Brain microvascular endothelial cell (primary cell): ENCODE results near the gene TICRR.

Experiments used
- DNase-seq: peaks from one replicate; pipeline ENCODE4 v3.0.0-alpha.2; 2020
- H3K27ac ChIP-seq: fragments of 250-450 bp; sonication (Bioruptor Pico); 2 replicates; pipeline ENCODE4 v1.5.1; 2020; ENCODE audit warnings: mild to moderate bottlenecking, moderate library complexity
- H3K27me3 ChIP-seq: fragments of 250-450 bp; sonication (Bioruptor Pico); replicated peaks from 2 replicates; pipeline ENCODE4 v1.5.1; 2020; ENCODE audit warnings: mild to moderate bottlenecking
- H3K36me3 ChIP-seq: fragments of 250-450 bp; sonication (Bioruptor Pico); replicated peaks from 2 replicates; pipeline ENCODE4 v1.5.1; 2020; ENCODE audit warnings: mild to moderate bottlenecking
- H3K4me3 ChIP-seq: 2 replicates; pipeline ENCODE4 v1.5.1; 2011; ENCODE audit warnings: low read depth, mild to moderate bottlenecking, control low read depth, low read length, moderate library complexity
- CTCF ChIP-seq: IDR thresholded peaks from 2 replicates; pipeline ENCODE4 v1.5.1; 2011; ENCODE audit warnings: low read depth, mild to moderate bottlenecking, moderate library complexity, low read length, control low read depth, inconsistent platforms; ENCODE audit errors: missing control alignments
- in situ Hi-C: cut with HindIII; loops from 2 replicates; pipeline ENCODE4 v1.10.0; 2017; ENCODE audit warnings: low sequenced_read_pairs, low pct_ligation_motif_present

TICRR gene

GRCh38 chr15:89587955-89588354 lies 12.7 kb downstream of the TICRR start:
- no peak overlapping the region for H3K27ac ChIP-seq
- in situ Hi-C loops, result no loop called here
- DNase-seq, result peak; percentile 9
- H3K36me3 ChIP-seq, result no peaks in the 10 kb centered on the region
- no peak overlapping the region for H3K4me3 ChIP-seq
- TF ChIP-seq CTCF, result no peak
- H3K27me3 ChIP-seq, result no peaks in the 10 kb centered on the region

- H3K27ac ChIP-seq, result no peak overlapping the region
- peak; percentile 44 for DNase-seq
- in situ Hi-C loops, result no loop called here
- no peak for TF ChIP-seq CTCF
- no peak overlapping the region for H3K4me3 ChIP-seq
- no peaks in the 10 kb centered on the region for H3K27me3 ChIP-seq
- H3K36me3 ChIP-seq, result no peaks in the 10 kb centered on the region
These were observed 16.6 kb downstream of the TICRR start for GRCh38 chr15:89591834-89592233.

GRCh38 chr15:89593018-89593417 lies 17.7 kb downstream of the TICRR start:
- no peak overlapping the region for H3K27ac ChIP-seq
- H3K4me3 ChIP-seq, result no peak overlapping the region
- TF ChIP-seq CTCF, result no peak
- in situ Hi-C loops, result no loop called here
- H3K36me3 ChIP-seq, result no peaks in the 10 kb centered on the region
- no peak for DNase-seq
- no peaks in the 10 kb centered on the region for H3K27me3 ChIP-seq

GRCh38 chr15:89599021-89599420 lies 23.8 kb downstream of the TICRR start:
- DNase-seq, result peak; percentile 40
- TF ChIP-seq CTCF, result no peak
- in situ Hi-C loops, result no loop called here
- Histone ChIP-seq H3K4me3 (no peak overlapping the region), H3K27ac (no peak overlapping the region), H3K27me3 (no peaks in the 10 kb centered on the region), H3K36me3 (peaks cover 3% of the 10 kb centered on the region)

GRCh38 chr15:89611317-89611716 lies 36.0 kb downstream of the TICRR start:
- H3K27me3 ChIP-seq, result no peaks in the 10 kb centered on the region
- H3K36me3 ChIP-seq, result no peaks in the 10 kb centered on the region
- H3K27ac ChIP-seq, result no peak overlapping the region
- DNase-seq, result no peak
- in situ Hi-C loops, result no loop called here
- no peak for TF ChIP-seq CTCF
- no peak overlapping the region for H3K4me3 ChIP-seq

- H3K27ac ChIP-seq, result no peak overlapping the region
- in situ Hi-C loops, result no loop called here
- no peak for DNase-seq
- H3K4me3 ChIP-seq, result no peak overlapping the region
- H3K27me3 ChIP-seq, result no peaks in the 10 kb centered on the region
- H3K36me3 ChIP-seq, result no peaks in the 10 kb centered on the region
- no peak for TF ChIP-seq CTCF
These were observed 37.8 kb downstream of the TICRR start for GRCh38 chr15:89613031-89613430.
